ENCODE measurements around the gene CCDC177. TPM values are rescaled to one million over a fixed set of nuclear protein-coding genes. Genes with fewer than 3 reads are reported as not detected.

Gene CCDC177
- total RNA-seq, 1 experiment from 2014 or later, result 2.1 TPM

GRCh38 chr14:69581316-69581935 lies 6.8 kb upstream of the CCDC177 start:
- ChIA-PET CTCF (interaction anchor here (0.7 to 1.9 kb wide), 5 partner anchors 46 to 221 kb away, joined by 3 to 8 read pairs (median 6); no protein-coding TSS in a partner anchor), POLR2A (interaction anchor here (0.6 kb wide), 1 partner anchor 12 kb away, joined by 3 read pairs; no protein-coding TSS in a partner anchor)
- no peaks in the 10 kb centered on the region for H3K9me3 Mint-ChIP-seq
- DNase-seq (ENCODE audit: low spot score) (no peak), ATAC-seq (no peak)
- peaks cover 7% of the 10 kb centered on the region for H3K27me3 Mint-ChIP-seq (ENCODE audit: low read depth)
- no peak overlapping the region for H3K27ac Mint-ChIP-seq
- no peaks in the 10 kb centered on the region for H3K36me3 Mint-ChIP-seq
- TF ChIP-seq ZNF396 (CRISPR knock-in tag; IDR thresholded peaks at IDR 0.05; ENCODE audit: borderline replicate concordance) (no peak), ATF1 (CRISPR knock-in tag; IDR thresholded peaks at IDR 0.05) (no peak), ZNF121 (CRISPR knock-in tag; IDR thresholded peaks at IDR 0.05) (no peak), ERG (CRISPR knock-in tag; IDR thresholded peaks at IDR 0.05) (no peak)
- no peak overlapping the region for H3K4me3 Mint-ChIP-seq
- H3K4me1 Mint-ChIP-seq, result peaks cover 12% of the 10 kb centered on the region

GRCh38 chr14:69580009-69580577 lies 5.4 kb upstream of the CCDC177 start:
- H3K9me3 Mint-ChIP-seq, result no peaks in the 10 kb centered on the region
- CTCF ChIA-PET, result interaction anchor here (0.6 to 1.9 kb wide), 36 partner anchors 8 to 517 kb away, joined by 3 to 17 read pairs (median 4); partner anchors contain the start of gene SRSF5
- POLR2A ChIA-PET, result interaction anchor here (1.2 to 1.5 kb wide), 2 partner anchors 8 to 138 kb away, joined by 3 to 4 read pairs; no protein-coding TSS in a partner anchor
- H3K4me1 Mint-ChIP-seq, result peaks cover 11% of the 10 kb centered on the region
- H3K36me3 Mint-ChIP-seq, result no peaks in the 10 kb centered on the region
- H3K27ac Mint-ChIP-seq, result no peak overlapping the region
- peak; percentile 73 for DNase-seq (ENCODE audit: low spot score)
- ATAC-seq, result peak; percentile 98
- H3K4me3 Mint-ChIP-seq, result no peak overlapping the region
- H3K27me3 Mint-ChIP-seq (ENCODE audit: low read depth), result peaks cover 15% of the 10 kb centered on the region
- TF ChIP-seq SMAD3 (CRISPR knock-in tag; IDR thresholded peaks at IDR 0.05; ENCODE audit: borderline replicate concordance), result no peak
- TF ChIP-seq, protein P1, sequence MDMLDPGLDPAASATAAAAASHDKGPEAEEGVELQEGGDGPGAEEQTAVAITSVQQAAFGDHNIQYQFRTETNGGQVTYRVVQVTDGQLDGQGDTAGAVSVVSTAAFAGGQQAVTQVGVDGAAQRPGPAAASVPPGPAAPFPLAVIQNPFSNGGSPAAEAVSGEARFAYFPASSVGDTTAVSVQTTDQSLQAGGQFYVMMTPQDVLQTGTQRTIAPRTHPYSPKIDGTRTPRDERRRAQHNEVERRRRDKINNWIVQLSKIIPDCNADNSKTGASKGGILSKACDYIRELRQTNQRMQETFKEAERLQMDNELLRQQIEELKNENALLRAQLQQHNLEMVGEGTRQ (CRISPR knock-in tag; IDR thresholded peaks at IDR 0.05), result no peak
- no peak for TF ChIP-seq TEAD4 (CRISPR knock-in tag; IDR thresholded peaks at IDR 0.05)
- no peak for TF ChIP-seq ZNF317 (CRISPR knock-in tag; IDR thresholded peaks at IDR 0.05; ENCODE audit: borderline replicate concordance, low read depth)
- no peak for TF ChIP-seq E2F4 (CRISPR knock-in tag; IDR thresholded peaks at IDR 0.05; ENCODE audit: borderline replicate concordance, low read depth)
- no peak for TF ChIP-seq NFYB (CRISPR knock-in tag; conservative IDR thresholded peaks at IDR 0.05; ENCODE audit: low read depth)
- TF ChIP-seq, protein P2, sequence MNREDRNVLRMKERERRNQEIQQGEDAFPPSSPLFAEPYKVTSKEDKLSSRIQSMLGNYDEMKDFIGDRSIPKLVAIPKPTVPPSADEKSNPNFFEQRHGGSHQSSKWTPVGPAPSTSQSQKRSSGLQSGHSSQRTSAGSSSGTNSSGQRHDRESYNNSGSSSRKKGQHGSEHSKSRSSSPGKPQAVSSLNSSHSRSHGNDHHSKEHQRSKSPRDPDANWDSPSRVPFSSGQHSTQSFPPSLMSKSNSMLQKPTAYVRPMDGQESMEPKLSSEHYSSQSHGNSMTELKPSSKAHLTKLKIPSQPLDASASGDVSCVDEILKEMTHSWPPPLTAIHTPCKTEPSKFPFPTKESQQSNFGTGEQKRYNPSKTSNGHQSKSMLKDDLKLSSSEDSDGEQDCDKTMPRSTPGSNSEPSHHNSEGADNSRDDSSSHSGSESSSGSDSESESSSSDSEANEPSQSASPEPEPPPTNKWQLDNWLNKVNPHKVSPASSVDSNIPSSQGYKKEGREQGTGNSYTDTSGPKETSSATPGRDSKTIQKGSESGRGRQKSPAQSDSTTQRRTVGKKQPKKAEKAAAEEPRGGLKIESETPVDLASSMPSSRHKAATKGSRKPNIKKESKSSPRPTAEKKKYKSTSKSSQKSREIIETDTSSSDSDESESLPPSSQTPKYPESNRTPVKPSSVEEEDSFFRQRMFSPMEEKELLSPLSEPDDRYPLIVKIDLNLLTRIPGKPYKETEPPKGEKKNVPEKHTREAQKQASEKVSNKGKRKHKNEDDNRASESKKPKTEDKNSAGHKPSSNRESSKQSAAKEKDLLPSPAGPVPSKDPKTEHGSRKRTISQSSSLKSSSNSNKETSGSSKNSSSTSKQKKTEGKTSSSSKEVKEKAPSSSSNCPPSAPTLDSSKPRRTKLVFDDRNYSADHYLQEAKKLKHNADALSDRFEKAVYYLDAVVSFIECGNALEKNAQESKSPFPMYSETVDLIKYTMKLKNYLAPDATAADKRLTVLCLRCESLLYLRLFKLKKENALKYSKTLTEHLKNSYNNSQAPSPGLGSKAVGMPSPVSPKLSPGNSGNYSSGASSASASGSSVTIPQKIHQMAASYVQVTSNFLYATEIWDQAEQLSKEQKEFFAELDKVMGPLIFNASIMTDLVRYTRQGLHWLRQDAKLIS (CRISPR knock-in tag; IDR thresholded peaks at IDR 0.05; ENCODE audit: borderline replicate concordance), result no peak
- no peak for TF ChIP-seq ZNF425 (CRISPR knock-in tag; conservative IDR thresholded peaks at IDR 0.05)
- 0 out of 2 replicates have a peak, but pooled peaks have one; percentile 35 for TF ChIP-seq TEAD1 (CRISPR knock-in tag; IDR thresholded peaks at IDR 0.05)
- TF ChIP-seq, protein P3, sequence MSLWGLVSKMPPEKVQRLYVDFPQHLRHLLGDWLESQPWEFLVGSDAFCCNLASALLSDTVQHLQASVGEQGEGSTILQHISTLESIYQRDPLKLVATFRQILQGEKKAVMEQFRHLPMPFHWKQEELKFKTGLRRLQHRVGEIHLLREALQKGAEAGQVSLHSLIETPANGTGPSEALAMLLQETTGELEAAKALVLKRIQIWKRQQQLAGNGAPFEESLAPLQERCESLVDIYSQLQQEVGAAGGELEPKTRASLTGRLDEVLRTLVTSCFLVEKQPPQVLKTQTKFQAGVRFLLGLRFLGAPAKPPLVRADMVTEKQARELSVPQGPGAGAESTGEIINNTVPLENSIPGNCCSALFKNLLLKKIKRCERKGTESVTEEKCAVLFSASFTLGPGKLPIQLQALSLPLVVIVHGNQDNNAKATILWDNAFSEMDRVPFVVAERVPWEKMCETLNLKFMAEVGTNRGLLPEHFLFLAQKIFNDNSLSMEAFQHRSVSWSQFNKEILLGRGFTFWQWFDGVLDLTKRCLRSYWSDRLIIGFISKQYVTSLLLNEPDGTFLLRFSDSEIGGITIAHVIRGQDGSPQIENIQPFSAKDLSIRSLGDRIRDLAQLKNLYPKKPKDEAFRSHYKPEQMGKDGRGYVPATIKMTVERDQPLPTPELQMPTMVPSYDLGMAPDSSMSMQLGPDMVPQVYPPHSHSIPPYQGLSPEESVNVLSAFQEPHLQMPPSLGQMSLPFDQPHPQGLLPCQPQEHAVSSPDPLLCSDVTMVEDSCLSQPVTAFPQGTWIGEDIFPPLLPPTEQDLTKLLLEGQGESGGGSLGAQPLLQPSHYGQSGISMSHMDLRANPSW (CRISPR knock-in tag; conservative IDR thresholded peaks at IDR 0.05; ENCODE audit: low read depth), result no peak
- TF ChIP-seq, protein P4, sequence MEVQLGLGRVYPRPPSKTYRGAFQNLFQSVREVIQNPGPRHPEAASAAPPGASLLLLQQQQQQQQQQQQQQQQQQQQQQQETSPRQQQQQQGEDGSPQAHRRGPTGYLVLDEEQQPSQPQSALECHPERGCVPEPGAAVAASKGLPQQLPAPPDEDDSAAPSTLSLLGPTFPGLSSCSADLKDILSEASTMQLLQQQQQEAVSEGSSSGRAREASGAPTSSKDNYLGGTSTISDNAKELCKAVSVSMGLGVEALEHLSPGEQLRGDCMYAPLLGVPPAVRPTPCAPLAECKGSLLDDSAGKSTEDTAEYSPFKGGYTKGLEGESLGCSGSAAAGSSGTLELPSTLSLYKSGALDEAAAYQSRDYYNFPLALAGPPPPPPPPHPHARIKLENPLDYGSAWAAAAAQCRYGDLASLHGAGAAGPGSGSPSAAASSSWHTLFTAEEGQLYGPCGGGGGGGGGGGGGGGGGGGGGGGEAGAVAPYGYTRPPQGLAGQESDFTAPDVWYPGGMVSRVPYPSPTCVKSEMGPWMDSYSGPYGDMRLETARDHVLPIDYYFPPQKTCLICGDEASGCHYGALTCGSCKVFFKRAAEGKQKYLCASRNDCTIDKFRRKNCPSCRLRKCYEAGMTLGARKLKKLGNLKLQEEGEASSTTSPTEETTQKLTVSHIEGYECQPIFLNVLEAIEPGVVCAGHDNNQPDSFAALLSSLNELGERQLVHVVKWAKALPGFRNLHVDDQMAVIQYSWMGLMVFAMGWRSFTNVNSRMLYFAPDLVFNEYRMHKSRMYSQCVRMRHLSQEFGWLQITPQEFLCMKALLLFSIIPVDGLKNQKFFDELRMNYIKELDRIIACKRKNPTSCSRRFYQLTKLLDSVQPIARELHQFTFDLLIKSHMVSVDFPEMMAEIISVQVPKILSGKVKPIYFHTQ (CRISPR knock-in tag; IDR thresholded peaks at IDR 0.05), result no peak
- no peak for TF ChIP-seq MAX (CRISPR knock-in tag; IDR thresholded peaks at IDR 0.05)
- no peak for TF ChIP-seq JAZF1 (CRISPR knock-in tag; IDR thresholded peaks at IDR 0.05)
